Activated CD8-positive, alpha-beta memory T cell treated with anti-CD3 and anti-CD28 coated beads, Interleukin-2, amount 10 ng/mL, durations not matched to agents 7 days and 5 days (primary cell): ENCODE data around the gene VWA5B2. TPM values are rescaled to one million over a fixed set of nuclear protein-coding genes. Genes with fewer than 3 reads are reported as not detected.
"Not testable (repeated sequence)": the region's sequence is repeated elsewhere in the genome, so short reads cannot be mapped to it uniquely, and the experiment has no call there.

Experiments used
- ATAC-seq: fragments of 150-1000 bp; cut with Tn5 transposase; one replicate; pipeline ENCODE4 v1.10.0; 2021; ENCODE audit warnings: moderate library complexity
- CTCF ChIA-PET: fragments of 350-600 bp; sonication (Branson Sonifier 250); formaldehyde crosslinking; loops from one replicate; lab custom pipeline; 2021; ENCODE audit warnings: antibody characterized with exemption; lab: Charles Lee
- DNase-seq: peaks from one replicate; pipeline ENCODE4 v3.0.0-alpha.2; 2020
- H3K27ac Mint-ChIP-seq: one replicate; pipeline ENCODE4 v1.8.0; 2021; ENCODE audit warnings: mild to moderate bottlenecking, mixed read lengths
- H3K27me3 Mint-ChIP-seq: one replicate; pipeline ENCODE4 v1.8.0; 2021; ENCODE audit warnings: mixed read lengths
- H3K36me3 Mint-ChIP-seq: one replicate; pipeline ENCODE4 v1.8.0; 2021; ENCODE audit warnings: mild to moderate bottlenecking, mixed read lengths
- H3K4me1 Mint-ChIP-seq: one replicate; pipeline ENCODE4 v1.8.0; 2021; ENCODE audit warnings: mixed read lengths
- H3K4me3 Mint-ChIP-seq: one replicate; pipeline ENCODE4 v1.8.0; 2021; ENCODE audit warnings: mild to moderate bottlenecking, moderate library complexity, mixed read lengths
- H3K9me3 Mint-ChIP-seq: one replicate; pipeline ENCODE4 v1.8.0; 2022; ENCODE audit warnings: low read depth, mixed read lengths
- total RNA-seq, 2 experiments: library from RNA; stranded (reverse); gene quantifications; one replicate each; pipeline ENCODE4 v1.2.3, GENCODE V29; 2021

Gene VWA5B2
- total RNA-seq, 2 experiments from 2014 or later: not detected

DNA sequence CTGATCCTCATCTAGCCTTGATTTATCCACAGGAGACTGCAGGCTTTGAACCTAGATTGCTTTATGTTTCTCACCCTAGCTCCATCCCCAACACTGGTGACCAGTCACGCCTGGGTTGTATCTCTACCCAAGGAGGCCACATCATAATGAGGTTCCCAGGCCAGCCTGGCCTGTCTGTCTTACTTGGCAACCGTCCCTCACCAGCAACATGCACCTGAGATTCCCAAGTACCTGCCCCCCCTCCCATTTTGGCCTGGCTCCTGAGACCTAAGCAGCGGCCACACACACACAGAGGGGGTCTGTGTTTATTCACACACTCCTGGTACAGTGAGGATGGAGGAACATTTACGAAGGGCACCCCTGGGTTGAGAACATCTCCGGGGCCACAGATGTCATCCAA is 29.5 kb downstream of the VWA5B2 start:
- Mint-ChIP-seq H3K4me1 (peaks cover 22% of the 10 kb centered on the region), H3K4me3 (no peak overlapping the region), H3K36me3 (peaks cover 3% of the 10 kb centered on the region), H3K27me3 (peaks cover 34% of the 10 kb centered on the region), H3K27ac (no peak overlapping the region), H3K9me3 (no peaks in the 10 kb centered on the region)
- DNase-seq: no peak
- no peak for ATAC-seq
- CTCF ChIA-PET: interaction anchor here (0.9 to 1.4 kb wide), 3 partner anchors 9 to 363 kb away, joined by 3 to 5 read pairs (median 3); partner anchors contain the start of gene EEF1AKMT4

- Mint-ChIP-seq H3K27ac (no peak overlapping the region), H3K27me3 (peaks cover 34% of the 10 kb centered on the region), H3K4me1 (peaks cover 22% of the 10 kb centered on the region), H3K4me3 (peak overlapping the region; percentile 10), H3K9me3 (no peaks in the 10 kb centered on the region), H3K36me3 (peaks cover 3% of the 10 kb centered on the region)
- ATAC-seq: no peak
- no peak for DNase-seq
- CTCF ChIA-PET: interaction anchor here (1.0 to 3.0 kb wide), 5 partner anchors 9 to 364 kb away, joined by 3 to 14 read pairs (median 4); partner anchors contain the start of gene EEF1AKMT4
Measured at GRCh38 chr3:184259396-184259877, 30.1 kb downstream of the VWA5B2 start.

- DNase-seq: no peak
- Mint-ChIP-seq H3K27me3 (peaks cover 40% of the 10 kb centered on the region), H3K4me1 (peaks cover 22% of the 10 kb centered on the region), H3K4me3 (peak overlapping the region; percentile 58), H3K27ac (no peak overlapping the region), H3K36me3 (peaks cover 3% of the 10 kb centered on the region), H3K9me3 (no peaks in the 10 kb centered on the region)
- ATAC-seq: peak; percentile 50
- CTCF ChIA-PET: interaction anchor here (0.8 to 3.0 kb wide), 6 partner anchors 10 to 365 kb away, joined by 3 to 14 read pairs (median 4); partner anchors contain the start of gene EEF1AKMT4
Measured at GRCh38 chr3:184259878-184260723, 30.7 kb downstream of the VWA5B2 start.

GRCh38 chr3:184260724-184261269 is 31.4 kb downstream of the VWA5B2 start:
- H3K27ac Mint-ChIP-seq: no peak overlapping the region
- H3K9me3 Mint-ChIP-seq: no peaks in the 10 kb centered on the region
- no peak for ATAC-seq
- peaks cover 18% of the 10 kb centered on the region for H3K4me1 Mint-ChIP-seq
- H3K36me3 Mint-ChIP-seq: peaks cover 3% of the 10 kb centered on the region
- CTCF ChIA-PET: interaction anchor here (0.8 to 3.0 kb wide), 7 partner anchors 10 to 366 kb away, joined by 3 to 14 read pairs (median 4); partner anchors contain the start of gene EEF1AKMT4
- peak overlapping the region; percentile 58 for H3K4me3 Mint-ChIP-seq
- peaks cover 43% of the 10 kb centered on the region for H3K27me3 Mint-ChIP-seq
- DNase-seq: no peak

- no peaks in the 10 kb centered on the region for H3K9me3 Mint-ChIP-seq
- ATAC-seq (peak; percentile 70), DNase-seq (peak; percentile 64)
- peak within 1 kb of the TSS; percentile 75 for H3K4me3 Mint-ChIP-seq
- peaks cover 3% of the 10 kb centered on the region for H3K36me3 Mint-ChIP-seq
- peak within 1 kb of the TSS; percentile 1 for H3K27ac Mint-ChIP-seq
- H3K27me3 Mint-ChIP-seq: peaks cover 43% of the 10 kb centered on the region
- peaks cover 18% of the 10 kb centered on the region for H3K4me1 Mint-ChIP-seq
- CTCF ChIA-PET: interaction anchor here (0.8 to 3.0 kb wide), 5 partner anchors 10 to 265 kb away, joined by 3 to 14 read pairs (median 3); partner anchors contain the start of genes EEF1AKMT4 and VWA5B2
Measured at GRCh38 chr3:184261270-184261853, 32.0 kb downstream of the VWA5B2 start, which contains the start of gene CAMK2N2. TSS of gene CAMK2N2 (minus strand) at chr3:184261553. CDS start at chr3:184261285, 268 bp downstream.

DNA sequence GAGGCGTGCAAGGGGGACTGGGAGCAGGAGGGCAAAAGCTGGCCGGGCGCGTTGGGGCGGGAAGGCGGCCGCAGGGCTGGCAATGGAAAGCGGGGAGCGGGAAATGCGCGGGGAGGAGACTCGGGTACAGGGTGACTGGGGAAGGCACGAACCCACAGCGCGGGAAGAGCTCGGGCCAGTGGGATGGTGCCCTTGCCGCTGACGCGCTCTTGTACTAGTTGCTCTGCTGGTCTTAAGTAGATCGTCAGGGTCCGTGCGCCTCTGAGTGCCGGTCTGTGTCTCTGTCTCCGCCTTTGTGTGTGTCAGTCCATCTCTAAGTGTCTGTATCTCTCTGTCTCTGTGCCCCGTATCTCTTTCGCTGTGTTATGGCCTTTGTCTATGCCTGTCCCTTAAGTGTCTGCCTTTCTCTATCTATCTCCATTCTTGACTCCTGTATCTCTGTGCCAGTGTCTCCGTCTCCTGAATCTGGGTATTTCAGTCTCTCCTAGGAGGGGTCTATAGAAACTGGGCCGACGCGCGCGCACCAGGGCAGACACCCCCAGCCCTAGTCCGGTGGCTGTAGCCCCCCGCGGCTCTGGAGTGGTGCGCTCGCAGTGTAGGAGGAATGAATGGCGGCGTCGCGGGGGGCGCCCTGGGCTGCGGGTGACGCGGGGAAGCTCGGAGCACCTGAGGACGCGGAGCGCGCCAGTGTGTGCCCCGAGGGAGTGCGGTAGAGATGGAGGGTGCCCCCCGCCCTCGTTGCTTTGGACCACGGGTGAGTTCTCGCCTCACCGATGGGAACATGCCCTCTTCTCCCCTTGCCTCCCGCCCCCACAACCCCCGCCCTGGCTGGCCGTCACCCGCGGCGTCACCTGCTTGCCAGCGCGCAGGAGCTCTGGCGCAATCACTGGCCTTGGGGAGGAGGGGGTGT is 32.7 kb downstream of the VWA5B2 start:
- Mint-ChIP-seq H3K36me3 (peaks cover 3% of the 10 kb centered on the region), H3K27me3 (peaks cover 44% of the 10 kb centered on the region), H3K9me3 (no peaks in the 10 kb centered on the region), H3K27ac (peak overlapping the region; percentile 1), H3K4me3 (peak overlapping the region; percentile 75), H3K4me1 (peaks cover 18% of the 10 kb centered on the region)
- DNase-seq: no peak
- peak; percentile 37 for ATAC-seq
- CTCF ChIA-PET: interaction anchor here (0.9 to 3.0 kb wide), 5 partner anchors 9 to 366 kb away, joined by 3 to 14 read pairs (median 6); partner anchors contain the start of genes EEF1AKMT4 and VWA5B2

DNA sequence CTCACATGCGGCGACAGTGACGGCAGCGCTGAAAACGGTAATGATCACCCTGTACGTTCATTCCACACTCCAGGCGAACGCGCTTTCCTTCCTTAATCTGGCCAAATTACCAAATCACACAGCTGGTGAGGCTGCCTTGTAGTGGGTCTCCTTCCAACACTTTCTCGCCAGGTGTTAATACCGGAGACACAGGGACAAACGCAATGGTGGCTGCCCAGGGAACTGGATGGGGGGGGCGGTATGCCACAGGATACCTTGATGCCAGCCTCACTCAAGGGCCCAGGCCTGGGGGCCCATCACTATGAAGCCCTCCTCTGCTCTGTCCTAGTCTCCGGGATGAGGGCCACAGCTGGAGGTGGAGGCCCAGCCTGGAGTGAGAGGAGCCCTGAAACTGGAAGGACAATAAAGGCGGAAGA is 33.4 kb downstream of the VWA5B2 start:
- H3K27ac Mint-ChIP-seq: no peak overlapping the region
- H3K4me3 Mint-ChIP-seq: peak overlapping the region; percentile 52
- no peaks in the 10 kb centered on the region for H3K9me3 Mint-ChIP-seq
- no peak for ATAC-seq
- CTCF ChIA-PET: interaction anchor here (1.4 to 1.8 kb wide), 2 partner anchors 35 to 367 kb away, joined by 6 to 7 read pairs; no protein-coding TSS in a partner anchor
- H3K4me1 Mint-ChIP-seq: peaks cover 18% of the 10 kb centered on the region
- peaks cover 3% of the 10 kb centered on the region for H3K36me3 Mint-ChIP-seq
- peaks cover 51% of the 10 kb centered on the region for H3K27me3 Mint-ChIP-seq
- DNase-seq: no peak

GRCh38 chr3:184267249-184267648 is 37.9 kb downstream of the VWA5B2 start:
- not testable (repeated sequence) for H3K9me3 Mint-ChIP-seq, H3K4me3 Mint-ChIP-seq, H3K27ac Mint-ChIP-seq, H3K36me3 Mint-ChIP-seq, DNase-seq, H3K4me1 Mint-ChIP-seq, ATAC-seq
- CTCF ChIA-PET: interaction anchor here (2.1 kb wide), 1 partner anchor 39 kb away, joined by 5 read pairs; no protein-coding TSS in a partner anchor
- peaks cover 43% of the 10 kb centered on the region for H3K27me3 Mint-ChIP-seq

DNA sequence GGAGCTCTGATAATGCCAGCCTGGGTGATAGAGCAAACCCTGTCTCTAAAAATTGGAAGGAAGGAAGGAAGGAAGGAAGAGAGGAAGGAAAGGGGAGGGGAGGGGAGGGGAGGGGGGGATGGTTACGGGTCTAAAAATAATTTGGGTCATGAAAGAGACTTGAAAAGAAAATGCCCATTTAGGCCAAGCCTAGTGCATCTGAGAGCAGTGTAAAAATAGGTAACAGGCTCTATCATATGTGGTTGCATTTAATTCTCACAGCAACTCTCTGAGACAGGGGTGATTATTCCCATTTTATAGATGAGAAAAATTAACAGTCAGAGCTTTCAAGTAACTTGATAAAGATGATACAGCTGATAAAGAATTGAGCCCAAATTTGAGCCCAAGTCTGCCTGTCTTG is 42.9 kb downstream of the VWA5B2 start:
- Mint-ChIP-seq H3K27ac (no peak overlapping the region), H3K4me3 (no peak overlapping the region), H3K27me3 (peaks cover 55% of the 10 kb centered on the region), H3K36me3 (no peaks in the 10 kb centered on the region), H3K4me1 (no peaks in the 10 kb centered on the region), H3K9me3 (no peaks in the 10 kb centered on the region)
- DNase-seq (no peak), ATAC-seq (no peak)
- CTCF ChIA-PET: interaction anchor here (1.2 to 1.4 kb wide), 2 partner anchors 22 to 44 kb away, joined by 3 read pairs; no protein-coding TSS in a partner anchor

- ATAC-seq (no peak), DNase-seq (no peak)
- Mint-ChIP-seq H3K9me3 (no peaks in the 10 kb centered on the region), H3K27ac (no peak overlapping the region), H3K4me1 (no peaks in the 10 kb centered on the region), H3K27me3 (peaks cover 54% of the 10 kb centered on the region), H3K36me3 (no peaks in the 10 kb centered on the region), H3K4me3 (no peak overlapping the region)
- CTCF ChIA-PET: no interaction called here
Measured at GRCh38 chr3:184275381-184275701, 46.0 kb downstream of the VWA5B2 start.

- ATAC-seq (no peak), DNase-seq (no peak)
- CTCF ChIA-PET: no interaction called here
- H3K4me3 Mint-ChIP-seq: no peak within 1 kb of the TSS
- peaks cover 54% of the 10 kb centered on the region for H3K27me3 Mint-ChIP-seq
- no peak within 1 kb of the TSS for H3K27ac Mint-ChIP-seq
- H3K36me3 Mint-ChIP-seq: no peaks in the 10 kb centered on the region
- no peaks in the 10 kb centered on the region for H3K4me1 Mint-ChIP-seq
- H3K9me3 Mint-ChIP-seq: no peaks in the 10 kb centered on the region
Measured at GRCh38 chr3:184275961-184276910, 46.9 kb downstream of the VWA5B2 start, which contains the start of gene ECE2. TSS of gene ECE2 (plus strand) at chr3:184276022. CDS start at chr3:184276154, 132 bp downstream.
